Psoas muscle (tissue), 8 donors: ENCODE data around the gene TPD52L2. TPM values are rescaled to one million over a fixed set of nuclear protein-coding genes. Genes with fewer than 3 reads are reported as not detected.

Experiments
- ATAC-seq, 4 donors: fragments of 200-7000 bp; cut with Tn5 transposase; one replicate each; pipeline ENCODE4 v1.9.1; 2020; ENCODE audit warnings: moderate library complexity in 3 of 4, mild to moderate bottlenecking in 2 of 4
- DNase-seq, 2 donors: peaks; one replicate each; pipeline ENCODE4 v3.0.0-alpha.2; 2020
- H3K27ac ChIP-seq: fragments of 200-600 bp; one replicate; pipeline ENCODE4 v1.8.0; 2022
- H3K27me3 ChIP-seq, 3 donors: fragments of 200-600 bp in 1 of 3; one replicate each; pipeline versions ENCODE4 v1.6.1 to v1.8.0; 2013 to 2022; ENCODE audit warnings: low read length in 2 of 3, mild to moderate bottlenecking in 2 of 3, moderate library complexity in 1 of 3; ENCODE audit not compliant: insufficient read depth in 3 of 3
- H3K36me3 ChIP-seq, 2 donors: fragments of 200-600 bp in 1 of 2; one replicate each; pipeline versions ENCODE4 v1.6.1 to v1.8.0; 2013 to 2022; ENCODE audit warnings: low read depth in 1 of 2, mild to moderate bottlenecking in 1 of 2, moderate library complexity in 1 of 2; ENCODE audit not compliant: insufficient read depth in 1 of 2
- H3K4me1 ChIP-seq: fragments of 200-600 bp; one replicate; pipeline ENCODE4 v1.8.0; 2022
- H3K4me3 ChIP-seq: fragments of 200-600 bp; one replicate; pipeline ENCODE4 v1.8.0; 2022; ENCODE audit warnings: mild to moderate bottlenecking
- H3K9me3 ChIP-seq: fragments of 200-600 bp; one replicate; pipeline ENCODE4 v1.8.0; 2022
- WGBS, 3 donors: extraction: QIAGEN DNeasy Blood & Tissue Kit; methylation state at CpG; one replicate each; pipeline versions ENCODE4 v1.1.6 to v1.1.7; 2013; 5-methylcytosine and 5-hydroxymethylcytosine counted together
- intact Hi-C, 2 donors: fragments of 100-400 bp; cut with DNase I; formaldehyde crosslinking; loops; one replicate each; pipeline versions ENCODE4 v1.11.0 to v1.14.2; 2022
- polyA plus RNA-seq, 3 donors: library from polyadenylated mRNA; stranded (reverse); fragments of 200-250 nt; gene quantifications; one replicate each; pipeline ENCODE4 v1.2.3, GENCODE V29; 2013
- total RNA-seq, 4 donors: library from RNA; stranded (reverse); fragmentation: NEBNext Ultra II Directional in 2 of 4; extraction: Animal tissue kit (Norgen Biotek cat#: 25700) in 2 of 4; gene quantifications; one replicate each; pipeline versions ENCODE4 v1.2.1 to v1.2.4, GENCODE V29; 2021 to 2023
- TF ChIP-seq, protein P1 (sequence below): fragments of 200-600 bp; IDR thresholded peaks from one replicate; pipeline ENCODE4 v1.8.0; 2022; ENCODE audit warnings: antibody characterized with exemption
- donor health status: healthy with polysubstance abuse.
- donor health status: DM: no; HTN: no; CAD: no; lungs with moderate emphysema.
- donor health status: Bipolar disorder and iron deficiency.
- donor health status: healthy.
- donor health status: DM: yes; HTN: yes; CAD: no.
- donor health status: DM: no; HTN: no; CAD: no.
- donor health status: DM: no; HTN: no; CAD: no.
- donor health status: DM: yes; HTN: yes; CAD: no.

Gene TPD52L2
- total and polyA plus RNA-seq, 7 donors = 40.7 to 152 (median 55.8) TPM

DNA sequence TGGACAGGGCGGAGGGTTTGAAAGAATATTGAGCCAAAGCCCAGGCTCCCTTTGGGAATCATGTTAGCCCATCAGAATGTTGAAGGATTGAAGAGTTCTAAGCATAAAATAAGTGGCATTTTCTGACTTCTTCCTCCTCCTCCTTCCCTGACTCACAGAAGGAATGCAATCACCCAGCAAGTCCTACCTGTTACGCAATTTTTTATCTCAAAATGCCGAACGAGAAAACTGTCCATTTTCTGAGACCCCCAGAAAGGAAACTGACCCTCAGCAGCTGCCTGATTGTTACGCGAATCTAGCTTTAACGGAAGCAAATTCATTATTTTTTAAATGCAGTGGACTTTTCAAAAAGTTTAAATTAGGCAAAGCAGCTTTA is 25.1 kb downstream of the TPD52L2 start:
- no peak for ATAC-seq
- no peak for DNase-seq
- Histone ChIP-seq H3K9me3 (no peaks in the 10 kb centered on the region), H3K36me3 (peaks cover 0 to 58% of the 10 kb centered on the region in 2 donors), H3K4me3 (no peak overlapping the region), H3K4me1 (peaks cover 5% of the 10 kb centered on the region), H3K27me3 (no peaks in the 10 kb centered on the region), H3K27ac (no peak overlapping the region)
- TF ChIP-seq, protein P1, sequence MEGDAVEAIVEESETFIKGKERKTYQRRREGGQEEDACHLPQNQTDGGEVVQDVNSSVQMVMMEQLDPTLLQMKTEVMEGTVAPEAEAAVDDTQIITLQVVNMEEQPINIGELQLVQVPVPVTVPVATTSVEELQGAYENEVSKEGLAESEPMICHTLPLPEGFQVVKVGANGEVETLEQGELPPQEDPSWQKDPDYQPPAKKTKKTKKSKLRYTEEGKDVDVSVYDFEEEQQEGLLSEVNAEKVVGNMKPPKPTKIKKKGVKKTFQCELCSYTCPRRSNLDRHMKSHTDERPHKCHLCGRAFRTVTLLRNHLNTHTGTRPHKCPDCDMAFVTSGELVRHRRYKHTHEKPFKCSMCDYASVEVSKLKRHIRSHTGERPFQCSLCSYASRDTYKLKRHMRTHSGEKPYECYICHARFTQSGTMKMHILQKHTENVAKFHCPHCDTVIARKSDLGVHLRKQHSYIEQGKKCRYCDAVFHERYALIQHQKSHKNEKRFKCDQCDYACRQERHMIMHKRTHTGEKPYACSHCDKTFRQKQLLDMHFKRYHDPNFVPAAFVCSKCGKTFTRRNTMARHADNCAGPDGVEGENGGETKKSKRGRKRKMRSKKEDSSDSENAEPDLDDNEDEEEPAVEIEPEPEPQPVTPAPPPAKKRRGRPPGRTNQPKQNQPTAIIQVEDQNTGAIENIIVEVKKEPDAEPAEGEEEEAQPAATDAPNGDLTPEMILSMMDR = no peak
- intact Hi-C loops = no loop called here
- WGBS, 3 donors = 87 to 97% (median 91%) methylated on average over 7 of the region's 7 CpGs

DNA sequence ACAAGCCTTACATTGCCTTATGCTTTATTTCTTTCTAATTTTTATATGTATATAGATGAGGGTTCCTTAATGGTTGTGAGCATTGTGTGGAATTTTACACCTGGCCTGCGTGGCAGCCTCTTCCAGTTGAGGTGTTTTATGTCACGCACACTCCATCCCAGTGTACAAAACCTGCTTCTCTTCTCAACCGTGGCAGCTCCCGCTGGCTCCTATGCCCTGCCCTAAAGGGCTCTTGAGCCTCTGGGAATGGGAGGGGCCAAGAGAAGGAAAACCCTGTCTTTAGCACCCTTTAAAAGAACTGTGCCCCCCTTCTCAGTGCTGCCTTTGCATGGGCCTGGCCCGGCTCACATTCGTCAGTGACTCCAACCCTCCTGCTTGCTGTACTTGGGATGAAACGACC is 25.5 kb downstream of the TPD52L2 start:
- intact Hi-C loops = no loop called here
- Histone ChIP-seq H3K4me1 (peaks cover 5% of the 10 kb centered on the region), H3K36me3 (peaks cover 0 to 54% of the 10 kb centered on the region in 2 donors), H3K27me3 (no peaks in the 10 kb centered on the region), H3K27ac (no peak overlapping the region), H3K4me3 (no peak overlapping the region), H3K9me3 (no peaks in the 10 kb centered on the region)
- WGBS, 3 donors = 82 to 83% (median 83%) methylated on average over 7 of the region's 7 CpGs
- ATAC-seq = no peak
- TF ChIP-seq, protein P1 = no peak
- no peak for DNase-seq

DNA sequence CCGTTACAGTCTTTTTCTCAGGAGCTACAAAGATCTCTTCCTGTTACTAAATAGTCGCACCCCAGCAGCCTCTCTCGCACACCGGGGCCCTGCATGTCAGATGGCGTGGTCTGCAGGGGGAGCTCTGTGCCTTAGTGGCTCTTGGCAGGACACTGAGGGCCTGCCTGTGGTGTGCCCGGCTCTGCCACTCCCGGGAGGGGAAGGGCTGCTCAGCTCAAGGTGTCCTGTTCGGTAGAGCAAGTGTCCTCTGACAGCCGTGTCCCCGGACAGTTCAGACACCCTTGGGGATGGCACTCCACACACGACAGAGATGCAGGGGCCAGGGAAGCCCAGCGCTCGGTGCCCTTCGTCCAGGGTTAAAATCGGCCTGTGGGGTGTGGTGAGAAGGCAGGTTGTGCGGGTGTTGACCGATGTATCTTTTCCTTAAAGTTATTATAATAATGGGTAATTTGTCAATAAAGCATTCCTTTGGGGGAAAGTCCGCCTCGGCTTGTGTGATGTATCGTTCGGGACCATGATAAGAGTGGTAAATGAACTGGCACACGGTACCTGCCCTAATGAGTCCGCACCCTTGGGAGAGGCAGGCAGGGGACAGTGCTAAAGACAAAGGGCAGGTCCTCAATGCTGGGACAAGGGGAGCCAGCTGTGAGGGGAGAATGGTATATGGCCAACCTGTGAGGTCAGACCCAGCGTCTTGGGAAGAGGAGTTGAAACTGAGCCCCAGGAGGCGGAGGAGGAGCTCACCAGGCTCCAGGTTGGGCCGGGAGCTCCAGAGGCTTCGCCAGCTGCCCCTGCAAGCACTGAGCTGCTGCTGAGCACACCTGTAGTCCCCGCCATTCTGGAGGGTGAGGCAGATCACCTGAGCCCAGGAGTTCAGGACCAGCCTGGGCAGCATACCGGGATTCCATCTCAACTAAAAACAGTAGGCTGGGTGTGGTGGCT is 26.3 kb downstream of the TPD52L2 start:
- Histone ChIP-seq H3K36me3 (peaks cover 0 to 48% of the 10 kb centered on the region in 2 donors), H3K4me1 (peaks cover 10% of the 10 kb centered on the region), H3K27me3 (no peaks in the 10 kb centered on the region), H3K9me3 (no peaks in the 10 kb centered on the region), H3K27ac (no peak overlapping the region), H3K4me3 (no peak overlapping the region)
- TF ChIP-seq, protein P1 = no peak
- intact Hi-C loops = no loop called here
- no peak for ATAC-seq
- 84 to 90% (median 87%) methylated on average over 27 to 29 of the region's 29 CpGs for WGBS, 3 donors
- no peak for DNase-seq

DNA sequence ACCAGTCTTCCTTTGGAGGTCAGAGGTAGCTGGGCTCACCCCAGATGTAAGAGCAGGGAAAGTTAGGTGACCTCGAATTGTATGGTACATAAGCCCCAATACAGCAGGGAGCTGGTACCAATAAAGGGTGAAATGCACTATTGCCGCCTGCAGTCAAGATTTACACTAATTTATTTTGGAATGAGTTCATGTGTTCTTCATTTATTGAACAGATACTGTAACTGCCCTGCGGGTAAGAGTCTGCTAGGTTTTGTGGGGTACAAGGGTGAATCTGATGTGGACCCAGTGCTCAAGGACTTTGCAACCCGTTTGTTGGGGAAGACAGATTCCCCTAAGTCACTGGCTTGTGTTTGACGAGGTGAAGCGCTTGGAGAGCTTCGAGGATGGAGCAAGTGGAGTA is 27.3 kb downstream of the TPD52L2 start:
- no peak for ATAC-seq
- intact Hi-C loops = no loop called here
- H3K4me1 ChIP-seq = peaks cover 21% of the 10 kb centered on the region
- TF ChIP-seq, protein P1 = no peak
- no peaks in the 10 kb centered on the region for H3K27me3 ChIP-seq
- H3K9me3 ChIP-seq = no peaks in the 10 kb centered on the region
- H3K4me3 ChIP-seq = no peak overlapping the region
- 81 to 88% (median 83%) methylated on average over 7 of the region's 7 CpGs for WGBS, 3 donors
- DNase-seq = no peak
- no peak overlapping the region for H3K27ac ChIP-seq
- H3K36me3 ChIP-seq = peaks cover 0 to 40% of the 10 kb centered on the region in 2 donors
